Stimulated activated memory B cell treated with anti-CD40 and anti-IgM and Interleukin-4, amounts not matched to agents 10 μg/mL and 1 μg/mL and 100 μg/mL, for 72 hours (primary cell): ENCODE data around the gene IGSF11.
A peak's percentile ranks its signal among the peaks of the same experiment; 100 is the strongest.
"Not testable (repeated sequence)": the region's sequence is repeated elsewhere in the genome, so short reads cannot be mapped to it uniquely, and the experiment has no call there.

Source experiments
- ATAC-seq: fragments of 150-1000 bp; cut with Tn5 transposase; 2 replicates; pipeline ENCODE4 v1.10.0; 2021
- H3K27ac Mint-ChIP-seq: one replicate; pipeline ENCODE4 v1.8.0; 2022; ENCODE audit warnings: mild to moderate bottlenecking, mixed read lengths
- H3K27me3 Mint-ChIP-seq: one replicate; pipeline ENCODE4 v1.8.0; 2022; ENCODE audit warnings: mixed read lengths
- H3K36me3 Mint-ChIP-seq: one replicate; pipeline ENCODE4 v1.8.0; 2022; ENCODE audit warnings: mixed read lengths
- H3K4me1 Mint-ChIP-seq: one replicate; pipeline ENCODE4 v1.8.0; 2022; ENCODE audit warnings: mixed read lengths
- H3K4me3 Mint-ChIP-seq: one replicate; pipeline ENCODE4 v1.8.0; 2022; ENCODE audit warnings: mild to moderate bottlenecking, moderate library complexity, mixed read lengths
- H3K9me3 Mint-ChIP-seq: one replicate; pipeline ENCODE4 v1.8.0; 2022; ENCODE audit warnings: mixed read lengths

The IGSF11 gene

DNA sequence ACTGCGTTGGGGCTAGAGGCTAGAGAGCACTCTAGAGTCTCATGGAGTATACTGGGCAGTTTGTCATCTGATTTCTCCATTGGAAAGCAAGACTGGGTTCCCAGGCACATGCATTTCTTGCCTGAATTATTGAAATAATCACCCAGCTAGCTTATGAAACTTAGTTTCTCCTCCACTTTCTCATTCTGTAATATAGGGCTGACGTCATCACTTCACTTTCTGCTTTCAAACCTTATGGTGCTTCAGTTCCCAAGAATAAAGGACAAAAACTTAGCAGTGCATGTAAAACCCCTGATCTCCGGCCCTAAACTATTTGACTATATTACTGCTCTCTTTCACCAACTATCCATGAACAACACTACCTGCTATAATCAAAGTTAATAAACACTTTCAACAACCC, 147.9 kb downstream of the IGSF11 start:
- Mint-ChIP-seq H3K9me3 (no peaks in the 10 kb centered on the region), H3K4me3 (no peak overlapping the region), H3K27ac (no peak overlapping the region), H3K36me3 (no peaks in the 10 kb centered on the region), H3K4me1 (no peaks in the 10 kb centered on the region), H3K27me3 (peaks cover 38% of the 10 kb centered on the region)
- no peak for ATAC-seq

GRCh38 chr3:118884748-118885206, 149.9 kb downstream of the IGSF11 start:
- no peaks in the 10 kb centered on the region for H3K9me3 Mint-ChIP-seq
- ATAC-seq: peak; percentile 80
- H3K27ac Mint-ChIP-seq: no peak overlapping the region
- H3K36me3 Mint-ChIP-seq: no peaks in the 10 kb centered on the region
- no peaks in the 10 kb centered on the region for H3K4me1 Mint-ChIP-seq
- H3K4me3 Mint-ChIP-seq: no peak overlapping the region
- peaks cover 49% of the 10 kb centered on the region for H3K27me3 Mint-ChIP-seq

DNA sequence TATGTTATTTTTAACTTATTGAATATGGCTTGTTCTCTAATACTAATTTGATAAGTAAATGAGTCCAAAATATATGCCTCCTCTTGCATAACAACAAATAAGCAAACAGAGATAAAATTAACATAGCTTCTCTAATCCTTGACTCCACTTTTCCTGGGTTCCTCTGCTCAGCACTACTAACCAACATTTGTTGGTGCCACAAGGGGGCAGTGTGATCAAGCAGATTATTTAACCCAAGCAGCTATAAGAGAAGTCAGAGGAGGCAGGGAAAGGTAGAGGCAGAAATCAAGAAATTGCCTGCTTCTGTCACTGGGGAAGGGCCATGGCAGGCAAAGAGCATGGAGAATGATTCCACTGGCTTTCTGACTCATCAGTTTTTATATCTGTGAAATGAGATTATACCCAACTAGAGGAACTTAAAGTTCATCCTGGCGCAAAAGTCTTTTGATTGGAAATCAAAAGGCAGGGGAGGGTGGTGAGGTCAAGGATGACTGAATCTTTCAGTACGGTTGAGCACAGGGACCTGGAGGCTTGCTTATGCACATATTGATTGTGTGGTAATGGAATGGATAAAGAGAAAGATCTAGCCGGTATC, 152.2 kb downstream of the IGSF11 start:
- H3K27ac Mint-ChIP-seq: no peak overlapping the region
- no peaks in the 10 kb centered on the region for H3K36me3 Mint-ChIP-seq
- H3K4me3 Mint-ChIP-seq: no peak overlapping the region
- H3K4me1 Mint-ChIP-seq: no peaks in the 10 kb centered on the region
- ATAC-seq: peak; percentile 64
- H3K27me3 Mint-ChIP-seq: peaks cover 33% of the 10 kb centered on the region
- no peaks in the 10 kb centered on the region for H3K9me3 Mint-ChIP-seq

GRCh38 chr3:118868051-118868450, 166.6 kb downstream of the IGSF11 start:
- H3K27me3 Mint-ChIP-seq: peaks cover 48% of the 10 kb centered on the region

DNA sequence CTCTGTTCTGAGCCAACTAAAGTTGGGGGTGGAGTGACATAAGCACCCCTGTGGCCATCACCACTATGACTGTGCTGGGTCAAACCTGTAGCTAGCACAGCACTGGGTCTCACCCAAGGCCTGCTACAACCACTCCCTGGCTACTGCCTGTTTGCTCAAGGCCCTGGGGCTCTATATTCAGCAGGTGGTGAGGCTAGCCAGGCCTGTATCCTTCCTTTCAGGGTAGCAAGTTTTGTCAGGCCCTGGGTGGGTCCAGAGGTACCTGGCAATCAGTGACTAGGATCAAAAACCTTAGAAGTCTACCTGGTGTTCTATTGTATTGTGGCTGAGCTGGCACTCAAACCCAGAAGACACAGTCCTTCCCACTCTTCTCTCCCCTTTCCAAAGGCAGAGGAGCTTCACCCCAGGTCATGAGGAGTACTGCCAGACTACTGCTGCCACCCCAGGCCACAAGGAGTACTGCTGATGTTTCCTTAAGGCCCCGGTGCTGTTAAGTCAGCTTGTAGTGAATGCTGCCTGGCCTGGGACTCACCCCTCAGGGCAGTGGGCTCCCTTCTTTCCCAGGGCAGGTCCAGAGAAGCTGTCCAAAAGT, 170.8 kb downstream of the IGSF11 start:
- ATAC-seq: peak; percentile 39
- H3K27ac Mint-ChIP-seq: no peak overlapping the region
- H3K27me3 Mint-ChIP-seq: peaks cover 31% of the 10 kb centered on the region
- H3K4me1 Mint-ChIP-seq: no peaks in the 10 kb centered on the region
- no peaks in the 10 kb centered on the region for H3K9me3 Mint-ChIP-seq
- no peak overlapping the region for H3K4me3 Mint-ChIP-seq
- H3K36me3 Mint-ChIP-seq: no peaks in the 10 kb centered on the region

More at GRCh38 chr3:118868051-118868450, 166.6 kb downstream of the IGSF11 start:
- Mint-ChIP-seq H3K9me3 (peaks cover 19% of the 10 kb centered on the region), H3K27ac (no peak overlapping the region), H3K4me3 (no peak overlapping the region), H3K36me3 (peaks cover 10% of the 10 kb centered on the region), H3K4me1 (no peaks in the 10 kb centered on the region)
- no peak for ATAC-seq

DNA sequence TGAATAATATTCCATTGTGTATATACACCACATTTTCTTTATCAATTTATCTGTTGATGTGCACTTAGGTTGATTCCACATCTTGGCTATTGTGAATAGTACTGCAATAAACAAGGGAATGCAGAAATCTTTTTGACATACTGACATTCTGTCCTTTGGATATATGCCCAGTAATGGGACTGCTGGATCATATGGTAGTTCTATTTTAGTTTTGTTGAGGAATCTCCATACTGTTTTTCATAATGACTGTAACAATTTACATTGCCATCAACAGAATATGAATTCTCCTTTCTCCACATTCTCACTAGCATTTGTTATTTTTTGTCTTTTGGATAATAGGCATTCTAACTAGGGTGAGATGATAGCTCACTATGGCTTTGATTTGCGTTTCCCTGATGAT, 174.7 kb downstream of the IGSF11 start:
- Mint-ChIP-seq H3K9me3 (peaks cover 6% of the 10 kb centered on the region), H3K27ac (no peak overlapping the region), H3K4me1 (no peaks in the 10 kb centered on the region), H3K36me3 (no peaks in the 10 kb centered on the region), H3K4me3 (no peak overlapping the region), H3K27me3 (peaks cover under 1% of the 10 kb centered on the region)
- ATAC-seq: no peak

- H3K27me3 Mint-ChIP-seq, ATAC-seq, H3K36me3 Mint-ChIP-seq: not testable (repeated sequence)
- H3K27ac Mint-ChIP-seq: peak overlapping the region; percentile 33
- peak overlapping the region; percentile 55 for H3K4me3 Mint-ChIP-seq
- peaks cover 11% of the 10 kb centered on the region for H3K4me1 Mint-ChIP-seq
- peaks cover 12% of the 10 kb centered on the region for H3K9me3 Mint-ChIP-seq
Measured at GRCh38 chr3:118851466-118852193, 183.0 kb downstream of the IGSF11 start.

DNA sequence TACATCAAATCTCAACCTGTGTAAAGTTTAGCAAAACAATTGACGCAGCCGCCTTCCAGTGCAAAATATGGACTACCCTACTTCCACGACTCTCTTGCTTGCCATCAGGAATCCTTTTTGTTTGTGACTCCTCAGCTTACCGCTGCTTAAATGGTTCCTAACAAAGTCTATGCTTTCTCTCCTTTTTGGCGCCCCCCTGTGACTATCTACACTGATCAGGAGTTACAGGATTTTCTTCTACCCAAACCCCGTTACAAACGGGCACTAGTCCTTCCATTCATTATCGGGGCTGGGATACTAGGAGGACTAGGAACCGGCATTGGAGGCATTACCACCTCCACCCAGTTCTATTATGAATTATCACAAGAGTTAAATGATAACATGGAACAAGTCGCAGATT, 184.0 kb downstream of the IGSF11 start:
- ATAC-seq: no peak

More for the DNA sequence above, 184.0 kb downstream of the IGSF11 start:
- H3K27ac Mint-ChIP-seq: no peak overlapping the region
- no peak overlapping the region for H3K4me3 Mint-ChIP-seq
- peaks cover 11% of the 10 kb centered on the region for H3K4me1 Mint-ChIP-seq
- no peaks in the 10 kb centered on the region for H3K27me3 Mint-ChIP-seq
- H3K9me3 Mint-ChIP-seq: peaks cover 11% of the 10 kb centered on the region
- peaks cover 5% of the 10 kb centered on the region for H3K36me3 Mint-ChIP-seq
